Measurements from ENCODE around the gene TLE4.

Gene TLE4

DNA sequence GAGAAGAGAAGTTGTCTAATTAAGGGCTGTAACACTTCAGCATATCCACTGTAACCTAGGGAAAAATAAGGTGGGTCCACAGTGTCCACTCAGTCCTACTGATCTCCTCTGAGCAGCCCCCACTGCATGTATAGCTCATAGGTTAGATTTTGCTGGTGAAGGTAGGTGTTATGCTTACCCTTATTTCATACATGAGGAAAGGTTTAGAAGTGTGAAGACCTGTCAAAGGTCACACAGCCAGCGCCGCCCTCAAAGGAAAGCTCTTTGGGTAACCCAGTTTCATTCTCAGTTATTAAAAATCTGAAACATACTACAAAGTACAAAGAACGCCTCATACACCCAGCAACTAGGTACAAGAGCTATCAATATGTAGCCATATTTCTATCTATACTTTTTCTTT, 87.2 kb downstream of the TLE4 start:
- DNase-seq: no peak
- intact Hi-C loops (cut with DNase I): no loop called here

DNA sequence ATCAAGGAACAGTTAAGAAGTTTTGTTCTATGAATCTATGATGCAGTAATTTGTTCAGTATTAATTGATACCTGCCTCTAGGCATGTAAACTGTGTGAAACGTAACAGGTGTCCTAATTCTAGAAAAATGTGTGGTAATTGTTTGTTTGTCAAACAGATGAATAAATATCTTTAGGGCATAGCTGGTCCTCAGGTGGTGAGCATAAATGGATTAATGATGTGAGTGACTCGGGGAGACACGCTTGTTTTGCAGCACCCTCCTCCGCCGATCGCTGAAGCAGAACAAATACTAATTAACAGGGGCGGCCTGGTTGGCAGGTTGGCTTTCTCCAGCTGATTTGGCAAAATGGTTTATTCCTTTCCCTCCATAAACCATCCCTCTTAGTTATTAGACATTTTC, 88.8 kb downstream of the TLE4 start:
- DNase-seq: no peak
- intact Hi-C loops (cut with DNase I): no loop called here

DNA sequence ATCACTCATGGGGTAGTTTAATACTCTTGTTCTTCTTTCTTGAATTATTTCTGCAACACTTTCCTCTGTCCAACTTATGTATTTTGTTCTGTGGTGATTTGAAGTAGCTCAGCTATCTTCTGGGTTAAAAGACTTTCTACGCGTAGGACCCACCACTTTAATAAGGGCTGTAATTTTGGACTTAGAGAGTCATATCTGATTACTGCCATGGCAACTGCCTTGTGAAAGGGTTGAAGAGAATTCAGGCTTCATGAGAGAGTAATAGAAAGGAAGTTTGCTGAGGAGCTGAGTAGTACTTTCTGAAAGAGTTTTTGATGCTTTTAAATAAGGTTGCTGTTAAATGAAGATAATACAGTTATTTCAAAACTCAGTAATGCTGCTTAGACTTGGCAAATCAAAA, 89.5 kb downstream of the TLE4 start:
- DNase-seq: no peak
- intact Hi-C loops (cut with DNase I): no loop called here

DNA sequence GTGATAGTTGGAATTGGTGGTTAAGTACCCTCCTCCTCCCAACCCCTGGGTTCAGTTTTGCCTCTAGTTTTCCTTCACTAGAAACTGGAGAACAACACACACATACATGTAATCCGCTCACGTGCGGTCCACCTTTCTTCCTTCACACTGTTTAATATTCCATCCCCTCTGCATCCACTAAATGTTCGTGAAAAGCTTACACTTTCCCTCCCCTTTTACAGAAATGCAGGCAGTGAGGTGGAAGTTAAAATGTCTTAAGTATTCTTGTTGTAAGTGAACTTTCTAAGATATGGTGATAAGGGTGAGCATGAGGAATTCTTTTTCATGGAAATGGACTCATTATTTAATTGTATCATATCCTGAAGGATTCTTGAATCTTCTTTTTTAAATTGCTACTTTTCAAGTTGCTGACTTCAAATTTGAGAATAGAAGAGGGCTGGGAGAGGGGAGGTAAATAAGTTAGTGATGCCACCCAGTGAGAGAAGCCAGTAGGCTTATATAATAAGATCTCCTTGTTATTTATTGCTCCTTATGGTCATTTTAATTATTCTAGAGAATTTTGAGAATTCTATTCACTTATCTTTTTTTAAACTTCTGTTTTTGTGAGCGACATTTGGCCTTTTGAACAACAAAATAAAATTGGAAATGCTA, 90.2 kb downstream of the TLE4 start:
- DNase-seq: no peak
- intact Hi-C loops (cut with DNase I): no loop called here

DNA sequence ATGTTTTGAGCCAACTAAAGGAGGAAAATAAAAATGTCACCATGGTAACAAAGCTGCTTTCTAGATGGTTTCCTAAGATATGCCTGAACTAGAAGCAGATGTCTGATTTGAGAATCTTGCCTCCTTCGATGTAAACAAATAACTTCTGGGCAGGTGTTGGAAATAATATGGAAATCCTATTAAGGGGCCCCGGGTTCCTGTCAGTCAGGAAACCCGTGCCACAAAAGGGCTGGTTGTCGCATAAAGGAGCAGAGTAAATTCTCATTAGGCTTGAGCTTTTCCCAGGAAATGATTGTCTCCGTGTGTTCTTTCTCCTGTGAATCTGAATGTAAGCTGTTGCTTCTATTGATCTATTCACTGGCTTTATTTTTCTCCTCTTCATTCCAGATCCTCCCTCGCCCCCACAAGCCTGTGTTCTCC, 90.8 kb downstream of the TLE4 start:
- no peak for DNase-seq
- intact Hi-C loops (cut with DNase I): no loop called here

DNA sequence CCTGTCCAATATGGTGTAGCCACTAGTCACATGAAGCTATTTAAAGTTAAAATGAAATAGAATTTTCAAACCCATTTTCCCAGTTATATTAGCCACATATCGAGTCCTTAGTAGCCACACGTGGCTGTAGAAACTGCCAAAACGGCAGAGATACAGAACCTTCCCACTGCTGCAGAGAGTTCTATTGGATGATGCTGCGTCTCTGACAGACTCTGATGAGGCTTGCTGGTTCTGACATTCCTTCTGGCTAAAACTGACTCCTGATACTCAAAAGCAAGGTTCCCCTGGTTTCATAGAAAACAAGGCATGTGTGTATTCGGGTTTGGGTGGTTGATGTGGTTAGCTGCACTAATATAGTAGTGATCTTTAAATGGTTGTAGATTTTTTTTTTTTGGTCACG, 91.5 kb downstream of the TLE4 start:
- intact Hi-C loops (cut with DNase I): no loop called here
- DNase-seq: peak in 1 of 10 donors; percentile 70

DNA sequence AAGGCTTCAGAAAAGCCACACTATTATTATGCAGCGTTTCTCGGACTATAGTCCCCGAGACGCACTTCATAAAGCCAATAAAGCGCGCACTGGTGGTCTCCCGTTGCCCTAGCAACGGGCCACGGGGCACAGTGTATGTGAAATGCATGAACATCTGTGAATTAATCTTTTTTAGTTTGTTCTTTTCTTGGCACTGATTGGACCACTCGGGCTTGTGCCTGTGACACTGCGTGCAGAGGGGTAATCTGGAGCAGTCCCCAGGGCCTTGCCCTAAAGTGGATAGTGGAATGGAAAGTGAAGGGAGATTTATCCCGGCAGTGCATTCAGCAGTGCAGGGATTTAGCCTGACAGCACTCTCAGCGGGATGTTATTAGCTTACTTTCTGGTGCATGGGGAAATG, 92.1 kb downstream of the TLE4 start:
- DNase-seq: peak in 2 of 10 donors; percentile 62 to 63
- intact Hi-C loops (cut with DNase I): no loop called here

DNA sequence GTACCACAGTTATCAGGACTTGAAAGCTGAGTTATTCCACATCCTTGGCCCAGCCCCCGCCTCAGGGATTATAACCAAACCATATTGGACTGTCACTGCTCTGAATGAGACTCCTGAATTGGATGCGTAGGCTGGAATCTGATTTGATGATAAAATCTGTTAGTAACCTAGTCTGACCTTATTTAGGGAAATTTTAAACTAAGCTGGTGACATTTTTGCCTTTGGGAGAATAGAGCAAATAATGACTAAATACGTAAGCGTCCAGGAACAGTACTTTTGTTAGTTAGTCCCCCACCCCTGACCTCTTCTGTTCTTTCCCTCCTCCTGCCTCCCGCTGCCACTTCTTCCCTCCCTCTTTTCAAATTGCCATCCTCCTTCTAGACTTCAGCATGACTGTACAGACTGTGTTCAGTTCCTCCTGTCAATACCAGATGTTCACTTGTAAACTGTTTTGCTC, 92.6 kb downstream of the TLE4 start:
- no peak for DNase-seq
- intact Hi-C loops (cut with DNase I): no loop called here

DNA sequence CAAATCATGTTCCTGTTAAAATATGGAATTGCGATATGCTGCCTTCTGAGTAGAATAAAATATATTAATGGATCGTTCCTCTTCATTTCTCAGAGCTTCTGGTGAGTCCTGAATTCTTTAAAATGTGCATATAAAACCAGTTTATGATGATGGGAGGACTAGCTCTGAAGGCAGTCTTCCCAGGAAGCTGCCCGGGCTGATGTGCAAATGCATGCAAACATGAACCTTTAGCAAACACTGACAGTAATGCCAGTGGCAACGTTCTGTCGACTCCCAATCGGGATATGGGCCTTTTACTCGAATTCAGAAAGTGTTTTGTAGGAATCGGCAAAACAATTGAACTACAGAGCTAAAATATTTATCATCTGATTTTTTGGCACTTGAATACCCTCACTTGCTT, 93.6 kb downstream of the TLE4 start:
- no peak for DNase-seq
- intact Hi-C loops (cut with DNase I): no loop called here

DNA sequence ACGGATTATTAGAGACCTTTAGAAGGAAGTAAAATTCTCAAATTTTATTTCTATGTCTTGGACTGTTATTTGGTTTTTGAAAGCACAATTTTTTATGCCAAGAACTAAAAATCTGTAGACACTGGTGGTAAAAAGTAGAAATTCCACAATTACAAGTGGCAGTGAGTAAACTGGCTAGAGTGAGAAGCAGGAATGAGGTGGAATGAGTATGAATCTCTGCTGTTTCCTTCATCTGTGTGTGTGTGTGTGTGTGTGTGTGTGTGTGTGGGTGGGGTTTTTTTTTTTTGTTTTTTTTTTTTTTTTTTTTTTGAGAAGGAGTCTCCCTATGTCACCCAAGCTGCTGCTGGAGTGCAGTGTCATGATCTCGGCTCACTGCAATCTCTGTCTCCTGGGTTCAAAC, 94.2 kb downstream of the TLE4 start:
- intact Hi-C loops (cut with DNase I): no loop called here
- no peak for DNase-seq

DNA sequence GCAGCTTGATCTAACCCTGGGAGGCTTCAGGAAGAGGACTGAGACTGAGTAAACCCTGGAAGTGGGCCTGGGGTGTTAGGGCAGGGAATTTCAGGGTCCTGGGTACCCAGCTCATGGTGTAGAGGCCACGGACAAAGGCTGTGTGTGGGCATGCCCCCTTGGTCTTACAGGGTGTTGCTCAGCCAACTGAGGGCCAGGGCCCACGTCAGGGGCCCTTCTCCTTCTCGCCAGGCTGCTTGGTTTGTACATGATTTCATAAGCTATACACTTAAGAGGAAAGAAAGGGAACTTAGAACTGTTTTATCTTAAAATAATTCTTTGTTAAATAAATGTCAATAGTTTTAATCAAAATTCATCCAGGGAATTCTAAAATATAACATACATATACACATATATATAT, 95.4 kb downstream of the TLE4 start:
- DNase-seq: no peak
- intact Hi-C loops (cut with DNase I): no loop called here

DNA sequence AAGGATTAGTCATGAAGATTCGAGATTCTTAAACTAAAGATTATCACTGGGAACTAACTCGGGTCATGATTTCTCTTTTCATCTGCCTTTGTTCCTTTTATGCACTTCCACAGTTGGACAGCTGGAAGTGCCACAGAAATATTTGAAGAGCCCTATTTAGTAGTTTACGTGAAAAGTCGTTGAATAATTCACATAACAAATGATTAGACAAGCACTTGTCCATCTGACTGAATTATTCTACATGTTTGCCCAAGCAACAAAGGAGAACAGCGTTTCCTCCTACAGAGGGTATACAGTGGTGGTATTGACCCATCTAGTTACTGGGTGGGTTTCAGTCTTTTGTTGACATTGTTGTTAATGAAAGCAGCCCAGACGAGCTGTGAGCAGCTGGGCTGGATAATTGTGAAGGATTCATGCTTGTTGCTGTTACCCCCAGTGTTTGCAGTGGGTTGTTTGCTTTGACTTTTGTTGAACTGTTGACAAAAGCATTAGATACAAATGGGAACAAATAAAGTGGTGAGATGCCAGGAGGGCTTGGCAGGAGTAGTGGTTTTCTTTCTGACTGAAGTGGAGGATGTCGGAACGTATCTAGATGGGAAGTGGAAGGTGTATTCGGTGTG, 96.2 kb downstream of the TLE4 start:
- no peak for DNase-seq
- intact Hi-C loops (cut with DNase I): no loop called here

DNA sequence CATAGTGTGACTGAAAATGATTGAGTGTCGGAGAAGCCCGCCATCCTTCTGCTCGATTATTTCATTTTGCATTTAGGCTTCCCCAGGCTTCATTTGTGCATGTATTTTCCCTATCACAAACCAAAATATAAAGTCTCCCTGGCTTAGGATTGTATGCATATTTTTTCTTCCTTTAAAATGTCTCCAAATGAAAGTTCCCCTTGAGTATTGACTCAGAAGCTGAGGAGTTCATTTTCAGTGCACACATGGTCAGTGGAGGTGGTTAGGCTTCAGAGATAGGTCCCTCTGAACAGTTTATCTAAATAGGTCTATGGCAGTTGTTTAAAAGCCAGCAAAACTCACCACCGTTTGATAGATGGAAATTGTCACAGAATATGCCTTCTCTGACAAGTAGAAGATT, 97.2 kb downstream of the TLE4 start:
- intact Hi-C loops (cut with DNase I): no loop called here
- DNase-seq: no peak

DNA sequence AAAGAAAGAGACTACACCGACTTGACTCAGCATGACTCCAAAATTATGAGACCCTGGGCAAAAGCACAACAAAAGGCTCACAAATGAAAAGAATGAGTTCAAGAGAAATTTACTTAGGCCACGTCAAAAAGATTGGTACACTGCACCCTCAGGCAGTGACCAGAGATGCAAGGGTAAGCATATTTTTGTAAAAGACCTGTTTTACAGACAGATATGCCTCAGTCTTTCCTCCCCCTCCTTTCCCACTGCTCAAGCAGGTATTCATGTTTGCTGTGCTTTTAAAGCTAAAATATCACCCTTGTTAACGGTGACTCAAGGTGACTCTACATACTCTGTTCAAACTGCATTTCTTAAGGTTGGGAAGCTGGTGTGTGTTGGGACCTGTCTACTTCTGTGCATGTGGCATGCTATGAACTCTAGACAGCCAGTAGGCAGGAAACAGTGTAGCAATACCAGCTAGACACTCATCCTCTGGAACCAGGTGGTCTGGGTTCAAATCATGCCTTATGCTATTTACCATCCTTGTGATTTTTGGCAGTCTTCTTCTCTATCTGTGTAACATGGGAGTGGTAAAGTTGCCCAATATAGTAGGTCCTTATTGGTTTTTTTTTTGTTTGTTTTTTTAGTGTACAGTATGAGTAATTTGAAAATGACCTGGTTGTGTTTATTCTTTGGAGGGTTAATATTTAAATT, 98.7 kb downstream of the TLE4 start:
- intact Hi-C loops (cut with DNase I): no loop called here
- DNase-seq: no peak

DNA sequence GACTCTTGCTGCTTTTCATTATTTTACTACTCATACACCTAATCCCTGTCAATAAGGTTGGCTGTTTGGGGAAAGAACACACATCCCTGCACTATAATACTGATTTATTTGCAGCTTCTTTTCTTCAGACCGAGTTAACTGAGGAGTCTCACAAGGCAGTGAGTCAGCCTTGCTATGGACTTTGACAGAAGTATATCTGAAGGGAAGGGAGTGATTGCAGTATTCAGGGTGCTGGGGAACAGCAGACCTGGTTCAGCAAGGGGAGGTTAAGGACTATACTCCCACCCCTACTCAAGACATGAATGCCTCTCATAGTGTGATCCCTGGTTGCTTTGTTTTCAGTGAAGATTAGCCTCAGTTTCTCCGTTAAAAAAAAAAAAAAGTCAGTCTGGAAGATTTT, 99.8 kb downstream of the TLE4 start:
- DNase-seq: no peak
- intact Hi-C loops (cut with DNase I): no loop called here

DNA sequence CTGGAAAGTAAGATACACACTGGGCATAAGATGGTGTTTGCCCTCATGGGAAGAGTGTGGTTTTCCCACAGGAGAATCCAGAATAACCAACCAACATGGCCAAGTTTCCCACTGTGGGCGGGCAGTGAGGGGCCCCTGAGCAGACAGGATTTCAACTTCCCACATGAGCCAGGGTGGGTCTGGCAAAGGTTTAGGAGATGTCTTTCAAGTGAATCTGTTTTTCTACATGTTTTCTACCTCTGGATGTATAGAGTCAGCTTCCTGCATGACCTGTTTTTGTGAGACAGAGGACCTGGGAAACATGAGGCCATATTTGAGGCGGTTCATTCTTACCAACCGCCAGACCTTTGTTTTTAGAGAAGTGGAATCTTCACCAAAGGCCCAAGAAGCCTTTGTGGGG, 100.5 kb downstream of the TLE4 start:
- intact Hi-C loops (cut with DNase I): no loop called here
- DNase-seq: no peak

DNA sequence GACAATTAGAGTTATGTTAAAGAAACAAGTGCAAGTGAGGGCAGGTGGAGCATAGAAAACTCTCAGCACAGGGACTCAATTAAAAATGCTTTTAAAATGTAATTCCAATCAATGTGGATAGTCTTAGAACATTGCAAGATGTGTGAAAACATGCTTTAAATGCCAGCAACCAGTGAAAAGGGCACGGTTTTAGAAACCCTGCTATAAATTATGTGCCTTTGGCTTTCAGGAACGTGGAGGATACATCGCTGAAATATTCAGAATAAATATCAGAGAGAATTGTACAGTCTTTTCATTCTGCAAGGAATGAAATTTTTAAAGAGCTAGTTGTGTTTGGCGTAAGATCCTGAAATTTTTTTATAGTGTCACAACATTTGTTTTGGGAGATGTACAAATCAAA, 101.1 kb downstream of the TLE4 start:
- DNase-seq: no peak
- intact Hi-C loops (cut with DNase I): no loop called here

DNA sequence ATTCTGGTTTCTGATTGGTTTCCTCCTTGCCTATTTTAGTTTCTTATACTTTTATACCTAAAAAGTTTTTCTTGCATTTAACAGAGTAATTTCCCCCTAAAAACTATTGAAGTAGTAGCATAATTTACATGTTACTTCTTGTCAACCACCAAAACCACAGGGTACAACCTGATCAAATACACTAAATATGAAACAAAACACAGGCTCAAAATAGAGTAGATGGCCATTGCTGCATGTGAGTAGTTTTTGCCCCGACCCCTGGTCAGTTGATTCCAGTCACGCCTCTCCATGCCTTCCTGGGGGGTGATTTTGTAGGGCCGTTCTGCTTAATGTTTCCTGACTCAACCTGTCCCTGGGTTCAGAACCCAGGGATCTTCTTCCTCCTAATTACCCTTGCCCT, 101.8 kb downstream of the TLE4 start:
- DNase-seq: no peak
- intact Hi-C loops (cut with DNase I): no loop called here

DNA sequence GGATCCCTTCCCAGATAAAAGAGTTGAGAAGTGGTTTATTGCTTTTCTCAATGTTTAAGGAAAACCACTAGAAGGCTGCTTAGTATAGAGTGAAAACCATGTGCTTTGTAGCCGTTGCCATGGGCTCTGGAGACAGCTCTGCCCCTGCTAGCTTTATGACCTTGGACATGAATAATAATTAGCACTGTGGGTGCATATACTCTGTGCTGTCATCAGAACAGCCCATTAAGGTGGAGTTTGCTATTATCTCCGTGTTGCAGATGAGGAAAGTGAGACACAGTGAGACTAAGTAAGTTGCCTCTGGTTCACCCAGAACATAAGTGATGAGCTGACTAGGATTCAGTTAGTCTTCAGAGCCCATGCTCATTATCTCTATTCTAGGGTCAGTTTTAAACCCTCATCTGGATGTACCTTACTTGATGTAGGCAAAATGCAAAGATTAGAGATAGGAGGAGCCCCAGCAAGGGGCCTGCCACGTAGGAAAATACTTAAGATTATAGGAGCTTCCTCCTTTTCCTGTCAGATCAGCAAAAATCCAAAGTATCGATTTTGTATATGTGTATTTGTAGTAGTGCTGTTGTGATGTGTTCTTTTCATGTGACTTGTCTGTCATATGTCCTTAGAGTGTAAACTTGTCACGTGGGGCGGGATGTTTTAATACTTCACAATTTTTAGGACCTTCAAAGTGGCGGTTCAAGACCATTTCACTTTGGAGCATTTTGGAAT, 102.5 kb downstream of the TLE4 start:
- intact Hi-C loops (cut with DNase I): no loop called here
- DNase-seq: no peak

DNA sequence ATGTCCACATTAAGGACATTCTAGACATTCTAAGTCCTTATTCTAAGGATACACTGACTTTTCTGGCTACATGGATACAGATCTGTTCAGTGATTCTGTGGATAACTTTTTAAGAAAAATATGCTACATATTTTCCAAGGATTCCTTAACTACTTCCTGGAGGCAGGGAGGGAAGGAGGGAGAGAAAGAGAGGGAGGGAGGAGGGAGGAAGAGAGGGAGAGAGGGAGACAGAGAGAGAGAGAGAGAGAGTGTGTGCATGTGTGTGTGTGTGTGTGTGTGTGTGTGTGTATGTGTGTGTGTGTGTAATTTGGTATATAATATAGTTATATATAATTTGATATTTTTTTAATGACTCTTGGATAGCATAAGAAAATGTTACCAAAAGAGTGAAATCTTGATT, 109.8 kb downstream of the TLE4 start:
- no peak for DNase-seq
- intact Hi-C loops (cut with DNase I): no loop called here

DNA sequence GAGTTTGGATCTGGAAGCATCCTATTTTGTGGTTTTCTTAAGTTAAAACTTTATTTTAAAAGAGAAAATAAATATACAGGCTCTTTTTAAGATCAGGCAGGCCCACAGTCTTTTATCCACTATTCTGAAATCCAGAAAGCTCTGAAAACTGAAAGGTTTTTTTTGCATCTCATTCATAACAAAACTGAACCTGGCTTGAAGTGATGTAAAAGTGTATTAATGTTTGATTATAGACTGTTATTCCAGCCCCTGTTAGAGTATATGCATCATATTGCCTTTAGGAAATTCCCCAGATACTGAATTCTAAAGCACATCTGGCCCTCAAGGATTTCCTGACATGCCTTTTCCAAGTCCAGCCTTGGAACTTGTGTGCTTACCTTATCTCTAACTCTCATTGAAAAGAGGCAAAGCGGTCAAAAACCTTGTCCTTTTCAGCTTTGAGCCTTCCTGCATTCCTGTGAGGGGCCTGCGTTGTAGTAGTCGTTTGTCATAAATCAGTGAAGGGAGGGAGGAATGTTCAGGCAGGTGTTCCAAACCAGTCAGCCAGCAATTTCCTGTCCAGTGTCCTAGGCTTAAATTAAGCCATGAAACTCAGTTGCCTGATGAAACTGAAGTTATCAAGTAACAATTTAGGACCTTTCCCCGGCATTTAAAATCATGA, 110.4 kb downstream of the TLE4 start:
- intact Hi-C loops (cut with DNase I): no loop called here
- DNase-seq: no peak
